ENCODE results near the gene FAM20C. TPM values are rescaled to one million over a fixed set of nuclear protein-coding genes. Genes with fewer than 3 reads are reported as not detected.
"Not testable (repeated sequence)": the region's sequence is repeated elsewhere in the genome, so short reads cannot be mapped to it uniquely, and the experiment has no call there.

The FAM20C gene
- total RNA-seq, 2 donors from 2014 or later: 32.5 to 106 TPM

DNA sequence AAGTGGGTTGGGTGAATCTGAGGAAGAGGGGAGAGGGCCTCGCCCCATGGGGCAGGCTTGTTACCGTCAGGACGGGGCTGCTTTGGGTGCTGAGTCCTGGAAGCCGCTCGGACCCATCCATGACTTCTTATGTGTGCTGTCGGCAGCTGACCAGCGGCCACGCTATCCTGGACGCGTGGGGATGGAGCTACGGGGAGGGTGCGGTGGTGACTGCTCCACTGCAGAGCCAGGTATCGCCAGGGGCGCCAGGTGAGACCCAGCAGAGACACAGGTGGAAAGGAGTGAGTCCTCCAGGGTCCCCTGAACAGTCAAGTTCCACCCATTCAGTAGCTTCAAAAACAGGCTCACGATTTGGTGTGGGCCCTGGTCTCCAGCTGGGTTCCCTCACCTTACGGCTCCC lies 10.6 kb upstream of the FAM20C start:
- ATAC-seq (ENCODE audit: insufficient number of reproducible peaks, low FRiP score, low read depth): no peak

DNA sequence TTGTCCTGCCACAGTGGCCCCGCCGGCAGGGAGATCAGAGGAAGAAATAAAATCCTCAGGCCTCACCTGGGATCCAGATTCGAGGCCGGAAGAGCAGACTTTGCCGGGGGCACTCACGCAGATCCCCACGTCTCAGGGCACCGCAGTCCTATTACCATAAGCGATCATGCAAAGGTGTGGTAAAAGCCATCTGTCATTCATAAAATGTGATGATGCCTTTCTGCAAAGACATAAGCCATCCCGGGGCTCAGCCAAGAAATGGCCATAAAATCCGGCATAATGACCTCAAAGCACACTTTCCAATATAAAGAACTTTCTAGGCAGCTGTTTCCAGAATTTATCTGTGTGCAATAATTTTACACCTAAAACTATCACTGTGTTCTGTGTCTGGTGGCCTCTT lies 9.9 kb upstream of the FAM20C start:
- not testable (repeated sequence) for H3K4me3 ChIP-seq; H3K36me3 ChIP-seq; ATAC-seq (ENCODE audit: insufficient number of reproducible peaks, low FRiP score, low read depth); H3K27me3 ChIP-seq (replicated peaks; ENCODE audit: insufficient read depth); H3K9me3 ChIP-seq; H3K4me1 ChIP-seq (ENCODE audit: control insufficient read depth in 1 of 2, low read depth in 2 of 2); H3K27ac ChIP-seq; DNase-seq (ENCODE audit: low spot score)

More for the DNA sequence above, 10.6 kb upstream of the FAM20C start:
- no peak overlapping the region for H3K4me3 ChIP-seq
- no peaks in the 10 kb centered on the region for H3K9me3 ChIP-seq
- no peak overlapping the region for H3K27ac ChIP-seq
- peaks cover 0 to 7% of the 10 kb centered on the region in 2 donors for H3K4me1 ChIP-seq (ENCODE audit: control insufficient read depth in 1 of 2, low read depth in 2 of 2)
- DNase-seq (ENCODE audit: low spot score): no peak
- H3K36me3 ChIP-seq: no peaks in the 10 kb centered on the region
- TF ChIP-seq, protein P1, sequence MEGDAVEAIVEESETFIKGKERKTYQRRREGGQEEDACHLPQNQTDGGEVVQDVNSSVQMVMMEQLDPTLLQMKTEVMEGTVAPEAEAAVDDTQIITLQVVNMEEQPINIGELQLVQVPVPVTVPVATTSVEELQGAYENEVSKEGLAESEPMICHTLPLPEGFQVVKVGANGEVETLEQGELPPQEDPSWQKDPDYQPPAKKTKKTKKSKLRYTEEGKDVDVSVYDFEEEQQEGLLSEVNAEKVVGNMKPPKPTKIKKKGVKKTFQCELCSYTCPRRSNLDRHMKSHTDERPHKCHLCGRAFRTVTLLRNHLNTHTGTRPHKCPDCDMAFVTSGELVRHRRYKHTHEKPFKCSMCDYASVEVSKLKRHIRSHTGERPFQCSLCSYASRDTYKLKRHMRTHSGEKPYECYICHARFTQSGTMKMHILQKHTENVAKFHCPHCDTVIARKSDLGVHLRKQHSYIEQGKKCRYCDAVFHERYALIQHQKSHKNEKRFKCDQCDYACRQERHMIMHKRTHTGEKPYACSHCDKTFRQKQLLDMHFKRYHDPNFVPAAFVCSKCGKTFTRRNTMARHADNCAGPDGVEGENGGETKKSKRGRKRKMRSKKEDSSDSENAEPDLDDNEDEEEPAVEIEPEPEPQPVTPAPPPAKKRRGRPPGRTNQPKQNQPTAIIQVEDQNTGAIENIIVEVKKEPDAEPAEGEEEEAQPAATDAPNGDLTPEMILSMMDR (IDR thresholded peaks at IDR 0.05): no peak
- H3K27me3 ChIP-seq (replicated peaks; ENCODE audit: insufficient read depth): no peaks in the 10 kb centered on the region

DNA sequence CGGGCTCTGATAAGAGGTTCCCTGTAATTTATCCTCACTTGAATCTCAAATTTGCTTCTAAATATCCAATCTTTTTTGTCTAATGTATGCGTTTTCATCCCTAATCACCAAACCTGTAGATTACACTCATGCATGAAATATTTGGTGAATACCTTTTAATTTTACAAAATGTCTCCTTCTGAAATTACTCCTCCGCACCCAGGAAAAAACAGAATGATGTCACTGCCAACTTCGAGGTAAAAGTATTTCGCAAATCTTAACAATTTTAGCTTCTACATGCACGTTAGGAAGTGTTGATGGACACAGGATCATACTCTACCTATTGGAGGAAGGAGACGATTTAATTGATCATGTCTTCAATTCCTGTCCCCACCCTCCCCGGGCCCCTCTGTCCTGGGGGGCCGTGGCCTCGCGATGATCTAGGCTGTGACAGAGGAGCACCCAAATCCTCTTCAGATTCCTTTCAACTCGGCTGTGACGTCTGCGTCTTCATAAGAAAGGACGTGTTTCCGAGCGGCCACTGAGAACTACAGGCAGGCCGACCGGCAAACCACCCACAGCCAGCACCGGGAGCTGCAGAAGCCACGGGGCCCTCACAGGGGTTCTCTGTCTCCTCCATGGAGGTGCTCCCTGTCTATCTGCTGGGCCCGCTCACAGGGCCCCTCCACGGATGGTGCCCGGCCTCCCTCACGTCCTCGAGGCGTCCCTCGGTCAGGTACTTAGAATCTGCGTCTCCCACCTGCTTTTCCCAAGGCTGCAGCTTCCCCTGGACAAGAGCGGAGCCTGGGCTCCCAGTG lies 8.7 kb upstream of the FAM20C start:
- Histone ChIP-seq H3K36me3 (no peaks in the 10 kb centered on the region), H3K4me3 (no peak overlapping the region), H3K4me1 (ENCODE audit: control insufficient read depth in 1 of 2, low read depth in 2 of 2) (peaks cover 0 to 7% of the 10 kb centered on the region in 2 donors), H3K27ac (no peak overlapping the region), H3K9me3 (no peaks in the 10 kb centered on the region), H3K27me3 (replicated peaks; ENCODE audit: insufficient read depth) (no peaks in the 10 kb centered on the region)
- DNase-seq (ENCODE audit: low spot score) (no peak), ATAC-seq (ENCODE audit: insufficient number of reproducible peaks, low FRiP score, low read depth) (no peak)
- TF ChIP-seq, protein P1 (IDR thresholded peaks at IDR 0.05): no peak

DNA sequence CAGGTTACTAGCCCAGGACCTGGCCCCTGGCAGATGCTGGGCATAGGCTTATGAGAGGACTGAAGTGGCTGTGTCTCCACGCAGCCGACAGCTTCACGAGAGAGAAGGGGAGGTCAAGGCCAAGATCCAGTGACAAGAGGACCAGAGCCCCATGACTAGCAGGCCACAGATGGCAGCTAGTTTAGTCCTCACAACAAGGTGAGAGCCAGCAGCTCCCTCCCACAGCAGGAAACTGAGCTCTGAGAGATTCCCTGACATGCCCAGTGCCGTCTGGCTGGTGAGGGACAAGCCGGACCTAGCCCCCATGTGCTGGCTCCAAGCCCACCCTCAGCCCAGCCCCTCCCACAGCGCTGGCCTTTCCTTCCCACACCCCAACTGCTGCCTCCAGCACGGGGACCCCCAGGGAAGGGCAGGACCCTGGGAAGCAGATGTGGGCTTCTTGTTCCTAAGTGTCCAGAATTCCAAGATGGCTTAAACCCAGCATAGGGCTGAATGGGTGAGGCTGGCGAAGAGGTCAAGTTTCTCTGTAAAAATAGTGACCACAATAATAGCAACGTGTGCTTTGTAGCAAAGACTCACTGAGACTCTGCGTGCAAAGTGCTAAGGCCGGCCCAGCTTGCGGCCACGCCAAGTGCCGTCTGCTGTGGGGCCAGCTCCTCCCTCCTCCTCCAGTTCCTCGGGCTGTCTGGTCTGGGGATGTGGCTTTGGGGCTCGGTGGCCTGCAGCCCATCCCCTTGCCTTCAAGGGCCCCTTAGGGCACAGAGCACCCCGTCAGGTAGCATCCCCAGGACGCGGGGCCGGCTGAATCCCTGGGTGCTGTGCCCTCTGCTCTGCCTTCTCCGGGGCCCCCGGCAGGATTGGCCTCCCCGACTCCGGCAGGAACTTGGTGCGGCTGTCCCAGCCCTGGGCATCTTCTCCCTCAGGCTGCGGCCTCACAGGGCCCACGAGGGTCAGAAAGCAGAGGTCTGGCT lies 7.8 kb upstream of the FAM20C start:
- ATAC-seq (ENCODE audit: insufficient number of reproducible peaks, low FRiP score, low read depth) (no peak), DNase-seq (ENCODE audit: low spot score) (no peak)
- no peak overlapping the region for H3K4me3 ChIP-seq
- peaks cover 0 to 7% of the 10 kb centered on the region in 2 donors for H3K4me1 ChIP-seq (ENCODE audit: control insufficient read depth in 1 of 2, low read depth in 2 of 2)
- H3K27ac ChIP-seq: no peak overlapping the region
- H3K36me3 ChIP-seq: no peaks in the 10 kb centered on the region
- TF ChIP-seq, protein P1 (IDR thresholded peaks at IDR 0.05): no peak
- no peaks in the 10 kb centered on the region for H3K9me3 ChIP-seq
- H3K27me3 ChIP-seq (replicated peaks; ENCODE audit: insufficient read depth): no peaks in the 10 kb centered on the region

DNA sequence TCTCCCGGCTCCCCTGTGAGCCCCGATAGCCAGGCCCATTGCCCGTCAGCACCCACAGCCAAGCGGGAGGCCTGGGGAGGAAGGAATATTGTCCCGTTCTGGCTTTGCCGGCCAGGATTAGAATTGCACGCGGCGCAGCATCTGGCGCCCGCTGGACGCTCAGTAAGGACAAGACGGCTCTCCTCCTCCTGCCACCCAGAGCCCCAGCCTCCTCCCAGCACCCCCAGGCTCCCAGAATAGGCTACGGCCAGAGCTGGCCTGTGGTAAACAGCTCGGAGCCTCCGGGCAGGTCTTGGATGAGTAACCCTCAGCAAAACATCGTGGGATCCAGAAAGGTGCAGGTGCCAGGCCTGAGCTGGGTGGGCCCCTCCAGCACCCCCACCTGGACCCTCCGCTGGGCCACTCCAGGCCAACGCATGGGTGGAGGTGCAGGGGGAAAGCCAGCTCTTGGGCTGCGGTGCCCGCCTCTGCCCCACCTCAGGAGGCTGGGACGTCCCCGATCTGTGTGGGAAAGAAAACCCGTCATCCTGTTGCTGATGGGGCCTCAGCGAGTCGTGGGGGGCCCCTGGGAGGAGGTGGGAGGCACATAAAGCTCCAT lies 5.8 kb upstream of the FAM20C start:
- no peak overlapping the region for H3K27ac ChIP-seq
- no peak for ATAC-seq (ENCODE audit: insufficient number of reproducible peaks, low FRiP score, low read depth)
- TF ChIP-seq, protein P1 (IDR thresholded peaks at IDR 0.05): no peak

More for the DNA sequence above, 5.8 kb upstream of the FAM20C start:
- Histone ChIP-seq H3K27me3 (replicated peaks; ENCODE audit: insufficient read depth) (no peaks in the 10 kb centered on the region), H3K9me3 (no peaks in the 10 kb centered on the region), H3K4me1 (ENCODE audit: control insufficient read depth in 1 of 2, low read depth in 2 of 2) (peaks cover 0 to 16% of the 10 kb centered on the region in 2 donors), H3K36me3 (no peaks in the 10 kb centered on the region), H3K4me3 (no peak overlapping the region)
- DNase-seq (ENCODE audit: low spot score): no peak
